Hepatocyte (in vitro differentiated cells): ENCODE data around the gene P2RY12. TPM values are rescaled to one million over a fixed set of nuclear protein-coding genes. Genes with fewer than 3 reads are reported as not detected.

Experiments
- DNase-seq: peaks from one replicate; pipeline ENCODE4 v3.0.0-alpha.2; 2016; ENCODE audit warnings: low spot score
- H2AFZ ChIP-seq: fragments of 200-600 bp; sonication (generic); 2 replicates; pipeline ENCODE4 v1.6.0; 2016; ENCODE audit warnings: antibody characterized with exemption, mild to moderate bottlenecking
- H3K27ac ChIP-seq: fragments of 200-600 bp; sonication (generic); 2 replicates; pipeline ENCODE4 v1.5.1; 2016; ENCODE audit warnings: mild to moderate bottlenecking
- H3K27me3 ChIP-seq: fragments of 200-600 bp; sonication (generic); 2 replicates; pipeline ENCODE4 v1.6.1; 2016
- H3K36me3 ChIP-seq: fragments of 200-600 bp; sonication (generic); replicated peaks from 2 replicates; pipeline ENCODE4 v1.5.1; 2016; ENCODE audit warnings: low read depth; ENCODE audit not compliant: insufficient read depth
- H3K4me1 ChIP-seq: fragments of 200-600 bp; sonication (generic); 2 replicates; pipeline ENCODE4 v1.5.1; 2016; ENCODE audit warnings: mild to moderate bottlenecking, moderate library complexity; ENCODE audit not compliant: insufficient read depth
- H3K4me2 ChIP-seq: fragments of 200-600 bp; sonication (generic); 2 replicates; pipeline ENCODE4 v1.6.0; 2016
- H3K4me3 ChIP-seq: fragments of 200-600 bp; sonication (generic); 2 replicates; pipeline ENCODE4 v1.5.1; 2016; ENCODE audit warnings: mild to moderate bottlenecking
- H3K79me2 ChIP-seq: fragments of 200-600 bp; sonication (generic); 2 replicates; pipeline ENCODE4 v1.6.0; 2017; ENCODE audit warnings: mild to moderate bottlenecking
- H3K9me2 ChIP-seq: fragments of 200-600 bp; sonication (generic); replicated peaks from 2 replicates; pipeline ENCODE4 v1.6.0; 2017; ENCODE audit warnings: mild to moderate bottlenecking; ENCODE audit not compliant: insufficient read depth
- H3K9me3 ChIP-seq: fragments of 200-600 bp; sonication (generic); 2 replicates; pipeline ENCODE4 v1.5.1; 2016; ENCODE audit warnings: low read depth, mild to moderate bottlenecking
- H4K20me1 ChIP-seq: fragments of 200-600 bp; sonication (generic); 2 replicates; pipeline ENCODE4 v1.6.0; 2016; ENCODE audit warnings: mild to moderate bottlenecking; ENCODE audit not compliant: insufficient read depth, poor library complexity, severe bottlenecking
- EZH2 ChIP-seq: fragments of 200-600 bp; sonication (generic); IDR thresholded peaks from 2 replicates; pipeline ENCODE4 v1.6.1; 2016; ENCODE audit warnings: antibody characterized with exemption, mild to moderate bottlenecking, borderline replicate concordance
- EZH2phosphoT487 ChIP-seq: fragments of 200-600 bp; sonication (generic); IDR thresholded peaks from one replicate; pipeline ENCODE4 v1.6.1; 2018; ENCODE audit warnings: antibody characterized with exemption, mild to moderate bottlenecking, low read depth, moderate library complexity; ENCODE audit not compliant: unreplicated experiment, severe bottlenecking
- WGBS: methylation state at CpG from one replicate; pipeline ENCODE4 v1.1.6; 2016; ENCODE audit warnings: low lambda C conversion rate; ENCODE audit errors: missing lambda C conversion rate; 5-methylcytosine and 5-hydroxymethylcytosine counted together
- polyA plus RNA-seq: library from polyadenylated mRNA; unstranded; fragments of >200 nt; fragmentation: Nextera tagmentation; extraction: Ambion mirVana; gene quantifications from 2 replicates; pipeline ENCODE4 v1.2.1, GENCODE V29; 2016
- total RNA-seq: library from RNA; depleted of rRNA; stranded (reverse); fragments of >200 nt; gene quantifications from 2 replicates; pipeline ENCODE4 v1.2.3, GENCODE V29; 2014
- TF ChIP-seq, protein P1 (sequence below): fragments of 200-600 bp; sonication (generic); IDR thresholded peaks from 2 replicates; pipeline ENCODE4 v1.5.1; 2016; ENCODE audit warnings: antibody characterized with exemption, mild to moderate bottlenecking; ENCODE audit not compliant: poor library complexity

P2RY12 gene
- total and polyA plus RNA-seq, 2 experiments from 2014 or later: 0.07 TPM; not detected in 1

DNA sequence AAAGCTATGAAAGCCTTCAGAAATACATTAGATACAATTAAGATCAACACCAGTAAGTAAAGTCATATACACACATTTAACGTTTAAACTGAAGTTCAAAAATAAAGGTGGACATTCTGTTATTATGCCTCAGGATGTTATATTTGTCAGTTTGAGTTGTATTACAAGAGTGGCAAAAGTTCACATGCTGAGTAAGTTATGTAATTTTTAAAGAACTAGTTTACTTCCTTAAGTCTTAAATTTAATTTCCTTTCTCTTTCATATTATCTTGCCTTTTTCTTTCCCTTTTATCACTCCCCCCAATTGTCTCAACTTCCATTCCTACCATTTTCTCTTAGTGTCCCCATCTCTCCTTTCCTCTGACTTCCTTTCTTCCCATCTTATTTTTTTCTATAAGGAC lies 63.0 kb downstream of the P2RY12 start:
- H3K27me3 ChIP-seq: no peaks in the 10 kb centered on the region
- 69% methylated on average over 1 of the region's 1 CpG for WGBS
- TF ChIP-seq, protein P1, sequence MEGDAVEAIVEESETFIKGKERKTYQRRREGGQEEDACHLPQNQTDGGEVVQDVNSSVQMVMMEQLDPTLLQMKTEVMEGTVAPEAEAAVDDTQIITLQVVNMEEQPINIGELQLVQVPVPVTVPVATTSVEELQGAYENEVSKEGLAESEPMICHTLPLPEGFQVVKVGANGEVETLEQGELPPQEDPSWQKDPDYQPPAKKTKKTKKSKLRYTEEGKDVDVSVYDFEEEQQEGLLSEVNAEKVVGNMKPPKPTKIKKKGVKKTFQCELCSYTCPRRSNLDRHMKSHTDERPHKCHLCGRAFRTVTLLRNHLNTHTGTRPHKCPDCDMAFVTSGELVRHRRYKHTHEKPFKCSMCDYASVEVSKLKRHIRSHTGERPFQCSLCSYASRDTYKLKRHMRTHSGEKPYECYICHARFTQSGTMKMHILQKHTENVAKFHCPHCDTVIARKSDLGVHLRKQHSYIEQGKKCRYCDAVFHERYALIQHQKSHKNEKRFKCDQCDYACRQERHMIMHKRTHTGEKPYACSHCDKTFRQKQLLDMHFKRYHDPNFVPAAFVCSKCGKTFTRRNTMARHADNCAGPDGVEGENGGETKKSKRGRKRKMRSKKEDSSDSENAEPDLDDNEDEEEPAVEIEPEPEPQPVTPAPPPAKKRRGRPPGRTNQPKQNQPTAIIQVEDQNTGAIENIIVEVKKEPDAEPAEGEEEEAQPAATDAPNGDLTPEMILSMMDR: no peak
- TF ChIP-seq EZH2 (no peak), EZH2phosphoT487 (no peak)

GRCh38 chr3:151320131-151320530 lies 64.4 kb downstream of the P2RY12 start:
- Histone ChIP-seq H3K4me2 (no peak overlapping the region), H3K27ac (peak overlapping the region; percentile 28), H3K4me1 (no peaks in the 10 kb centered on the region), H3K27me3 (no peaks in the 10 kb centered on the region), H3K36me3 (no peaks in the 10 kb centered on the region), H3K79me2 (no peaks in the 10 kb centered on the region), H2AFZ (no peak overlapping the region), H4K20me1 (no peaks in the 10 kb centered on the region), H3K9me3 (no peaks in the 10 kb centered on the region), H3K4me3 (no peak overlapping the region), H3K9me2 (no peaks in the 10 kb centered on the region)
- DNase-seq: no peak
- 83% methylated on average over 2 of the region's 2 CpGs for WGBS
- TF ChIP-seq EZH2: no peak
- TF ChIP-seq EZH2phosphoT487: no peak
- TF ChIP-seq, protein P1: no peak

More for the DNA sequence above, 63.0 kb downstream of the P2RY12 start:
- Histone ChIP-seq H4K20me1 (no peaks in the 10 kb centered on the region), H3K4me3 (no peak overlapping the region), H2AFZ (no peak overlapping the region), H3K9me3 (no peaks in the 10 kb centered on the region), H3K9me2 (no peaks in the 10 kb centered on the region), H3K4me1 (no peaks in the 10 kb centered on the region), H3K27ac (no peak overlapping the region), H3K79me2 (no peaks in the 10 kb centered on the region), H3K36me3 (no peaks in the 10 kb centered on the region), H3K4me2 (no peak overlapping the region)
- DNase-seq: no peak

DNA sequence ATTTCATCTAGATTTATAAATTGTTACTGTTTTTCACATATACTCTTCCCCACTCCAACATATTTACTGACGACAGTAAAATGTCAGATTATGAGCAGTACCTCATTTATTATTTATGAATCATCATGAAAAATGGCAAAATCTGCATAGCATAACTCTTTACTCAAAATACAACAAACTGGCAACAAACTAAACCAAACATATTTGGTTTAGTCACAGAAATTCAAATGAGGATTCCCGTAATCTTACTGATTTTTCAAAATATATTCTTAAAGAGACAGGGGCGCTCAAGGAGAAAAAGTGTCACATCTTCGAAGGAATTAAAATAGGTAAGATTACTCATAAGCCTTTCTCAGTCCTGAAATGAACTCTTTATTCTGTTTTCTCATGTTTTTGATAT lies 64.9 kb downstream of the P2RY12 start:
- 90% methylated on average over 4 of the region's 4 CpGs for WGBS
- Histone ChIP-seq H3K27me3 (no peaks in the 10 kb centered on the region), H3K27ac (peak overlapping the region; percentile 28), H4K20me1 (no peaks in the 10 kb centered on the region), H3K36me3 (no peaks in the 10 kb centered on the region), H2AFZ (no peak overlapping the region), H3K4me2 (no peak overlapping the region), H3K4me1 (no peaks in the 10 kb centered on the region), H3K9me2 (no peaks in the 10 kb centered on the region), H3K79me2 (no peaks in the 10 kb centered on the region), H3K9me3 (no peaks in the 10 kb centered on the region), H3K4me3 (no peak overlapping the region)
- no peak for DNase-seq
- TF ChIP-seq EZH2 (no peak), EZH2phosphoT487 (no peak)
- TF ChIP-seq, protein P1: no peak

DNA sequence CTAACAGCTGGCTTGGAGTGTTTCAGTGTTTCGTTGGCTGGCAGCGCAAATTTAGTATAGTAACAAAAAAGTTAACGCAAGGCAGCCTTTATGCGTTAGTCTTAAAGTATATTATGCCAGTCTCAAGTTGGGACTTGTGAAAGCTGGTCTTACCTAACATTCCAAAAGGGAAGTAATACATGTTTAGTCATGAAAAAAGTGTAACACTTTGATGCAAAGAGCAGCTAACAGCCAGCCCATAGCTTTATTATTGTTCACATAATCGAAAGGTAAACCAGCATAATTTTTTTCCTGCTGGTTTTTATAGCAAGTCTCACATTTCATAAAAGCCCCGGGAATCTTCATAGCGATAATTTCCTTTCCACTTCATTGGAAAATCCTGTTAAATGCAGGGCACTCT lies 65.6 kb downstream of the P2RY12 start:
- Histone ChIP-seq H3K4me2 (no peak overlapping the region), H3K4me3 (no peak overlapping the region), H3K4me1 (no peaks in the 10 kb centered on the region), H3K79me2 (no peaks in the 10 kb centered on the region), H3K9me3 (no peaks in the 10 kb centered on the region), H4K20me1 (no peaks in the 10 kb centered on the region), H3K27ac (peak overlapping the region; percentile 35), H3K9me2 (no peaks in the 10 kb centered on the region), H3K36me3 (no peaks in the 10 kb centered on the region), H3K27me3 (no peaks in the 10 kb centered on the region), H2AFZ (no peak overlapping the region)
- TF ChIP-seq, protein P1: no peak
- TF ChIP-seq EZH2phosphoT487 (no peak), EZH2 (no peak)
- no peak for DNase-seq
- WGBS: 85% methylated on average over 7 of the region's 7 CpGs
